ENCODE results near the gene SPSB4.

SPSB4 gene

DNA sequence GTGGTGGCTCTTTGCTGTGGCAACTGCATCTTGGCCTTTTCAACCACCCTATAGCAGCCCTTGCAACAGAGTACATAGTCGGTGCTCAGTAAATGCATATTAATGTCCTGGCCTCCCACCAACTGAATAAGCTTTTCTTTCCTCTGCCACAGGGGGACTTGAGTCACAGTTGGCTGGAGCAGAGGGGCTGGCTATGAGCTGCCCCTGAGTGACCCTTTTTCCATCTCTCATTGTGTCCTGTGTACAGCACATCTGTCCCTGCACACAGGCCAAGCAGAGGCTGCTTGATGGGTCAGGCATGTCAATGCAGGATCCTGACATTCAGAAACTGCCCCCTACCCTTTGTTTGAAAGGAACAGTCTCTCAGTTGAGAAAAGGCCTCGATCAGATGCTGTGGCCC, 22.4 kb downstream of the SPSB4 start:
- no peak for DNase-seq (ENCODE audit: low read depth in 2 of 2, low spot score in 1 of 2)

DNA sequence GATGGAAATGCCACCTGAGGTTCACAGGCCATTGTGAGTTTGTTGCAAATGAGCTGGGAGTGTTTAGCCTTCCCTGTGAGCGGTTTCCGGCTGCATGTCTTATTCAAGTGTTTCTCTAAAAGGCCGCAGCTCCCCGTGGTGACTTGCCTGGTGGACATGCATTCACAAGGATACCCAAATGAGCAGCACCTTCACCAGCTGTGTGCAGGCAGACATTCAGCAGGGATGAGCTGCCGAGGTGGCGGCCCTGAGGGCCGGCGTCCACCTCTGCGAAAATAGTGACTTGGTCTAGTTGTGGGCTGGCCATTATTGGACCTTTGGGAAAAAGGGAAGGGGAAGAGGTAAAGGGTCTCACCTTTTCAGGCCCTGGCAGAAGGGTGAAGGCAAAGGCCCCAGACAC, 23.4 kb downstream of the SPSB4 start:
- DNase-seq (ENCODE audit: low read depth in 2 of 2, low spot score in 1 of 2), result no peak

GRCh38 chr3:141076036-141076773, 25.1 kb downstream of the SPSB4 start:
- DNase-seq (ENCODE audit: low read depth in 2 of 2, low spot score in 1 of 2), result no peak

DNA sequence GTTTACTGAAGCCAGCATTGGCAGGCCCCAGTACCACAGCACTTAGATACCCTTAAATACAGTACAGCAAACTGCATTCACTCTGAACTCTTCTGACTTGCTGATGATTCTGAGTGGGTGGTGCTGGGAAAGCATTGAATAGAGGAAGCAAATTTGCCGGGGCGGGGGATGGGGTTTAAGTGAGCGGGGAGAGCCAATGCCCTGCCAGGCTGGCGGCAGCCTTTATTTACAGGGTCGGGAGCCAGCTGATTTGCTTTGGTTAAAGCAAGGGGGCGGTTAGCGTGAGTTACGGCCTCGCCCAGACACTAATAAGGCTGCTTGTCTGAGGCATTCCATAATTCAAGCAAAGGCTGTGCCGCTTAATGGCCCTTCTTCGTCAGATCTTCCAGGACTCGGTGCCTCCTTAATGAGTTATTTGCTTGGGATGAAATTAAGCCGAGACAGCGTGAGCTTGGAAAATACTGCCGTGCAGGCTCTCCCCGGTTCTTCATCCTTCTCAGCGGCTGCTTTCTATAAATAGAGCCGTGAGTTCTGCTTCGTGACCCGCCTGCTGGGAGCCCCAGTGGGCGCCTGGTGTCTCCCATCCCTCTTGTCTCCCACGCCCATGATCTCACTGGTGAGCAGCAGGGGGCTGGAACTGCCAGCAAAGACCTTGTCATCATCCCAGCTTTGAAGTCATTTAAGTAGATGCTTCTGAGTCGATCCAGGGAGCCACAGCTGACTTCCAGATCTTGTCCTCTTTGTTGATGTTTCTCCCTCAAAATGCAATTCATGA, 25.8 kb downstream of the SPSB4 start:
- DNase-seq (ENCODE audit: low read depth in 2 of 2, low spot score in 1 of 2), result no peak

DNA sequence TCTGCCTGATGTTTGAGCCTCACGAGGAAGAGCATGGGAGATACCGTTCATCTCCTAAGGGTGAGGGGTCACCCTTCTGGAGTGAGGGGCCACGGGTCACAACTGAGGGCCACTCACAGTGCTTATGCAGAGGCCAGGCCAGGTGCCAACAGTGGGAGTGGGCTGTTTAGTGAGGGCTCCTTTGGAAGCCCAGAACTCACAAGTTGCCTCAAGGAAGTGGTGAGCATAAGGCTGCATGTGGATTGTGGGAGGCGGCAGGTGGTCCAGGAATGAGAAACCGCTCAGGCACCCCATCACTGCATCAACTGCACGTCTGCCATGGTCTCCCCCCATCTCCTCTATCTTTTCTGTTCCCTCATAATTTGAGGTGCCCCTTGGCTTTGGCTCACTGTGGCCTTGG, 26.5 kb downstream of the SPSB4 start:
- DNase-seq (ENCODE audit: low read depth in 2 of 2, low spot score in 1 of 2), result no peak

- DNase-seq (ENCODE audit: low read depth in 2 of 2, low spot score in 1 of 2), result no peak
These were observed 27.1 kb downstream of the SPSB4 start for GRCh38 chr3:141078200-141078599.

GRCh38 chr3:141080431-141080830, 29.3 kb downstream of the SPSB4 start:
- no peak for DNase-seq (ENCODE audit: low read depth in 2 of 2, low spot score in 1 of 2)

DNA sequence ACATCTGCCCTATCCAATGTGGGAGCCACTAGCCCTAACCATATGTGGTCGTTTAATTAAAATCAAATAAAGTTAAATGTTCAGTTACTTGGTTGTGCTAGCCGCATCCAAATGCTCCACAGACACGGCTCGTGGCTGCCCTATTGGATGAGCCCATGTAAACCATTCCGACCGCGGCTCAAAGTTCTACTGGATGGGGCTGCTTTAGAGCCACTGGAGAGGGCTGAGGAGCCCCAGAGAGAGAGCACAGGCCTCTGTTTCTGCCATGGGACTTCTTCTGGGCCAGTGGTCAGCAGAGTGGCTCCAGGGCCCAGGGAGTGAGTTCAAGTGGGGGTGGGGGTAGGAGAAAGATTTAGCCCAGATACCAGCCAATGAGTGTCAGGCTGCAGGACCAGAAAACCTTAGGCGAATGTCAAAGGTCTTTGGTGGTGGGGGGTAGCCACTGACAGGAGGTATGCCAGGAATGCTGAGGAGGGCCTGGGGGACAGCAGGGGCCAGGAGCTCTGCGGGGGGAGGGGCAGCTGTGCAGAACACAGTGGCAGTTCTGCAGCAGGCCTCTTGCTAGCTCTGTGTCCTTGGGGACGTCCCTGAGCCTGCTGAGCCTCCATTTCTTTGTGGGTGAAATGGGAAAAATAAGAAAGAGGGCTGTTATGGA, 30.1 kb downstream of the SPSB4 start:
- DNase-seq (ENCODE audit: low read depth in 2 of 2, low spot score in 1 of 2), result no peak

GRCh38 chr3:141082064-141082463, 30.9 kb downstream of the SPSB4 start:
- DNase-seq (ENCODE audit: low read depth in 2 of 2, low spot score in 1 of 2), result no peak

DNA sequence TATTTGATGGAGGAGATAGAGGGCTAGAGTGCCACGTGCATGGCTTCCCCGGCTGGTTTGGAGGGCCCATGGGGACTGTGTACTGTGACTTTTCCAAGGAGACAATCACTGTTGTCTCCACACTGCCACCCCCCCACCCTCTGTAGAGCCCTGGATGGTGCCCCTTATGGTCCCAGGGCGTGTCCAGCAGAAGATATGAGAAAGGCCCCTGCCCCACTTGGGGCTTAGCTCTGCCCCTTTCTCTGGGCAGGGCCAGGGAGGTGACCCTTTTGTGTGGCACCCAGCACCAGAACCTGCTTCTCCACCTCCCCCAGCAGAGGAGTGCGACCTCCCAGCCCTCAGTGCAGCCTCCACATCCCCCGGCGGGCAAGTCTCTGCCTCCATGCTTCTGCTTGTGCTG, 32.1 kb downstream of the SPSB4 start:
- no peak for DNase-seq (ENCODE audit: low read depth in 2 of 2, low spot score in 1 of 2)

DNA sequence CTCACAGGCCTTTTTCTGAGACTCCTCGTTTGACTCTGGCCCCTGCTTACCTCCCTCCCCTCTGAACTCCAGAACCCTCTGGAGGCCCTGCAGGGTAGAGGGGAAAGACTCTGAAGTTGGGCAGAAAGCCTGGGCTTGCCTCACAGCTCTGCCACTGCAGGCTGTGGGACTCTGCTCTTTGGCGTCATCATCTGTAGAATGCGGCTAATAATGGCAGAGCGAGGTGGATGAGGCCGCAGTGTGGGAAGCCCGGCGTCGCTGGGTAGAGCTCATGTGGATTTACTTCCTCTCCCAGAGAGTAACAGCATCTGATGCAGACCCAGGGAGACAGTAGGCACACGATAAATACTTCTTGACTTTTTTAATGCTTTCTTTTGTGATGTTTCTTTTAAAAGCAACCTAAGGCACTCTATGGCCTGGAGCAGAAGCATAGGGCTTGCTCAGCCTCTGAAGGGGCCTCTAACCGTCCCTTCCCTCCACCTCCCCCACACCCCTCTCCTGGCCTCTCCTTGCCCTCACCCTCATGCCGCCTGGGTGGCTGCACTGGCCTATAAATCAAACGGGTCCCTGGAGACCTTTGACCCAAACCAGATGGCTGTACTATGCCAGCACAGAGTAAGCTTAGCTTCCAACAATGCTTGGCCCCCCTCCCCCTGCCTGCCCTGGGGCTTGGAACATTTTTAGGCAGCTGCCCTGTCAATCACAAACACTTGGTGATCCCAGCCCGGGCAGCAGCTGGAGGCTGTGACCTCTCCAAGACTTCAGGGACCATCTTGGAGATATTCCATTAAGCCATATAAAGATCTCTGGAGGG, 32.9 kb downstream of the SPSB4 start:
- no peak for DNase-seq (ENCODE audit: low read depth in 2 of 2, low spot score in 1 of 2)

DNA sequence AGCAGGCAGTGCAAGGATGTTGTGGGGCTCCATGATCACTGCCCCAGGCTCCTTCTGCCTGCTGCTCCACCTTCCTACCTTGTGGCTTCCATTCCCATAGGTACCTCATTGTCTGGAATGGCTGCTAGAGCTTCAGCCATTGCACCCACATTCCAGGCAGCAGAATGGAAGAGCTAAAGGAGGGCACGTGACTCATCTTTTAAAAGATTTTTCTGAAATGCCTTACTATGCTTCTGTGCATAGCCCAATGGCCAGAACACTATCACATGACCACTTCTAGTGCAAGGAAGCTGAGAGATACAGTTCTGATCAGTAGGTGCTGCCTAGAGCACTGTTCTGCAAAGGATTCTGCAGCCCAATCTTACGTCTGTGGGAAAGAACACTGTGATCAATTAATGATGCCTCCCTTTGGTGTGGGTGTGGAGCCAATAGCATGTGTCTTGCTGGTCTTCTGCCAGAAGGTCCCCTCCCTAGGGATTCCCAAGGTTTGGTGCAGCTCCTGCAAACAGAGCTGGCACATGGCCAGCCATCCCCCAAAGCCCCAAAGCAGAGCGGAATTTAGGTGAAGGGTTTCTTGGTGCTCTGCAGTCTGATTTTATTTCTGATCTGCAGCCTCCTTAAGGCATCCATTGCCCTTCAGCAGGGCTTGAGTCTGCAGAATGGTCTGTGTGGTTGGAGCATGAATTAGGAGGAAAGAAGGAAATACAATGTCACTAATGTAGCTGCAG, 34.4 kb downstream of the SPSB4 start:
- no peak for DNase-seq (ENCODE audit: low read depth in 2 of 2, low spot score in 1 of 2)

DNA sequence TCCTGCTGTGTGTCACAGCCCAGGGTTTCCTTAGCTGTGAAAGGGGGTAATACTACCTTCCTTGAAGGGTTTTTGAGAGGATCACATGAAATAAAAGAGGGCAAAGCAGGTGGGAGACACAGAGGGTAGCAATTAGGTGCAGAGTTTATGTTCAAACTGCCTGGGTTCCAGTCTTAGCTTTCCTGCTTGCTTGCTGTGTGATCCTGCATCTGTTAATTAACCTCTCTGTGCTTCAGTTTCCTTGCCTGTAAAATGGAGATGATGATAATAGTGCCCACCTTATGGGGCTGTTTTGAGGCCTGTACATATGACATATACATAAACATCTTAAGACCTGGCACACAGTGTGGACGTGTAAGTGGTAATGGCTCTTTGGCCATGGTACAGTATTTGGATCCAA, 35.0 kb downstream of the SPSB4 start:
- no peak for DNase-seq (ENCODE audit: low read depth in 2 of 2, low spot score in 1 of 2)

DNA sequence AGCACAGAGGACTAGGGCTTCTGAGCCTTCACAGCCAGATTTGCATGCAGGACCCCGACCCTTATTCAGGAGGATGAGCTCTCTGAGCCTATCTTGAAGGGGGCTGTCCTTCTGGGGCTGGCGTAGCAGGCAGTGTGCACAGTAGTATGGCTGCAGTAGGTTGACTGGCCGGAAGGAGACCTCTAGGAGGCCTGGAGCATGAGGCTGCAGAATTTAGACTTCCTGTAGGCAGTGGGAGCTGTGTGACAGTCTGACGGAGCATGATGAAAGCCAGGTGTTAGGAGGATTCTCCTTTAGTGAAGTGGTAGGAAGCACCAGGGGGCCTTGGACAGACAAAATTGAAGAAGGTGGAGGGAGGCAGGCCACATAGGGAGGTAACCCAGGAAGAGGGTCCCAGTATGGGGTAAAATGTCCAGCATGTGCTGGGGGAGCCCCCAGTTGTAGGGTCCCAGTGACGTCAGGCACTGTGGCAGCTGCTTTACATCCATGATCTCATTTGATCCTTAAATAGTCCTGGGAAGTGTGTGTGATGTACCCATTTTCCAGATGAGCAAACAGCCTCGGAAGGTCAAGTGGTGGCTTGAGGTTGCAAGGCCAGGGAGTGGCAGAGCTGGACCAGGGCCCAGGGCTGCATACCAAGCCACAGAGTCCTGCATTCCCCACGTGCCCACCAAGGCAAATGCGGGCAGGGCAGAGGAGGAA, 36.1 kb downstream of the SPSB4 start:
- DNase-seq (ENCODE audit: low read depth in 2 of 2, low spot score in 1 of 2), result no peak

DNA sequence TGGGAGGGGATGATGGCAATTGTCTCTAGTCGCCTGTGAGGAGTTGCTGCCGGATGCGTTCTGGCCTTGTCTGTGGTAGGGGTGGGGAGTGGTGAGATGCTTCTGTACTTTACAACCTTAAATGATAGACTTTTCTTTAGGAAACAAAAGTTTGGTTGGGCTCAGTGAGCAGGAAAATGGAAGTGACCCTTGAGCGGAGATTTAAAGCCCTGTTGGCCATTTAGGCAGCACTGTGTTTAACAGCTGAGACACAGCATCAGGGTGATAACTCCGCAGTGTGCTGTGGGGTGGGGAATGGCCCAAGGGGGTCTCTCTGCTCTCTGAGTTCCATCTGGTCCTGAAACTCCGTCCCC, 36.6 kb downstream of the SPSB4 start:
- DNase-seq (ENCODE audit: low read depth in 2 of 2, low spot score in 1 of 2), result no peak

DNA sequence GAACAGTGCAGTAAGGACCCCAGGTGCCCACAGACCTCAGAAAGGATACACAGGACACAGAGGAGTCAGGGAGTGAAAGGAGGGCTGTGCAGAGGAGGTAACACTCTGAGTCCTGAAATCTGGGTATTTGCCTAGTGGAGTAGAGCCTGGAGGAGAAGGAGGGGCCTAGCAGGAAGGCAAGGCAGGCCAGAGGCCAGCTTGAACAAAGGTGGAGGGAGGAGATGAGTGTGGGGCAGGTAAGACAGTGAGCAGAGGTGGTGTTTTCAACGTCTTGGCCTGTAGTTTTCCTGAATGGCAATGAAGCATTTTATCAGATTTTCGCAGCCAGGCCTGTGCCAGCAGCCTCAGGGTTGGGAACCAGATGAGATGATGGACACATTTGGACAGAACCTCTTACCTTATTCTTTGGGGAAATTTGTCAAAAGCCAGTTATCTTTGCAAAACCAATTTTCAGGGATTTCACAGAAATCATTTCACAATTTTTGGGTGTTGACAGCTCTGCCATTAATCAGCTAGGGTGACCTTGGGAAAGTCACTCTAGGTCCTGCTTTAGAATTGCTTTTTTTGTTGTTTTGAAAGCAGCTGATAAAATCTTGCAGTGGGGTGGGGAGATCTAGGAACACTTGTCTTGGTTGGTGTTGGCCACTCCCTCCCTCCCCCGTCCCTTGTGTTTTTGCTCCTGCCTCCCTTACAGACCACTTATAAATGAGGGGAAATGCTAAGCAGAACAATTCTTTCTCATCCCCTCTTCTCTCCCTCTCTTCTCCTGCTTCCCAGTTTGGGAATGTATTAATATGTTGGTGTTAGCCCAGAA, 38.4 kb downstream of the SPSB4 start:
- DNase-seq (ENCODE audit: low read depth in 2 of 2, low spot score in 1 of 2), result no peak

GRCh38 chr3:141091426-141091825, 40.3 kb downstream of the SPSB4 start:
- no peak for DNase-seq (ENCODE audit: low read depth in 2 of 2, low spot score in 1 of 2)

DNA sequence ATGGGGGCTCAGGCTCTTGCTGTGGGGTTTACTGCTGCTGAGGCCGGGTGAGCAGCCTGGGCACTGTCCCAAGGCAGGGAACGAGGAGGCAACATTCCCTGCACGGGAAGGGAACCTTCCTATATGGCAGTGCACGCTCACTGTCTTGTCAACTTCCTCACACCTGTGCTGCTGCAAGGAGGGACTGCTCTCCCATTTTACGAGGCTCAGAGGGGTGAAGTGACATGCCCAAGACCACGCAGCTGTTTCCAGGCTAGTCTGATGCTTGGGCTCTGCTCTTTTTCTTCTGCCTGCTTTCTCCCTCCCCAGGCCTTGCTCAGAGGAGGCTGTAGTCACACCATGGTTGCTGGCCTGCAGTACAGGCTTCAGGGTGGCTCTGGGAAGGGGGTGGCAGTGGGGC, 41.5 kb downstream of the SPSB4 start:
- DNase-seq (ENCODE audit: low read depth in 2 of 2, low spot score in 1 of 2), result no peak

- DNase-seq (ENCODE audit: low read depth in 2 of 2, low spot score in 1 of 2), result no peak
These were observed 42.2 kb downstream of the SPSB4 start for GRCh38 chr3:141093397-141093796.

Measured in stimulated activated CD8-positive, alpha-beta memory T cell treated with anti-CD3 and anti-CD28 coated beads, Interleukin-4, amount 100 ng/mL, for 1 hour (primary cell).